ENCODE measurements around the gene DRD4.
"Not testable (repeated sequence)": the region's sequence is repeated elsewhere in the genome, so short reads cannot be mapped to it uniquely, and the experiment has no call there.

Gene DRD4

GRCh38 chr11:680970-681369 is 43.9 kb downstream of the DRD4 start:
- DNase-seq = no peak

- no peak for DNase-seq
These were observed 49.6 kb downstream of the DRD4 start for GRCh38 chr11:686451-687243.

GRCh38 chr11:687751-688150 is 50.7 kb downstream of the DRD4 start:
- no peak for DNase-seq

- DNase-seq = no peak
These were observed 51.6 kb downstream of the DRD4 start for GRCh38 chr11:688681-689080.

DNA sequence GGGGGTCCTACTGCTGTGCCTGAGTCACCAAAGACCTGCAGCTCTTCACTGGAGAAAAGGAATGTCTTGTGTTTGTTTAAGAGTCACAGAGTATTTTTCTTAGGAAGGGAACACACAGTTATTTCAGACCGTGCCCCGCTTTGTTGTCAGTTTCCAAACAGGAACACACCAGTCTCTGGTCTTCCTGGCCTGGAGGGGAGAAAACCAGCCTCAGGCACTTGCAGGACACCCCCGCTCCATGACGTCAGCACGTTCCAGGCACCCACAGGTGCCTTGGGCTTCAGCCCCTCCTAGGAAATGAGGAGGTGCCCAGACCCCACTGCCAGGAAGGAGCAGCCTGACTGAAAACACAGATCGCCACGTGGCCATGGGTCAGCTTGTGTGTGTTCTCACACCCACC is 52.6 kb downstream of the DRD4 start:
- DNase-seq = no peak

- DNase-seq = not testable (repeated sequence)
These were observed 53.2 kb downstream of the DRD4 start for GRCh38 chr11:690244-690643.

Measured in SIG-M5 (cell line).